HL-60 (cell line): ENCODE data around the gene LEF1.

Experiments used
- POLR2AphosphoS5 ChIP-seq: IDR thresholded peaks from 2 replicates; pipeline ENCODE4 v1.6.1; 2012; ENCODE audit warnings: low read depth
- REST ChIP-seq: IDR thresholded peaks from 2 replicates; pipeline ENCODE4 v1.6.1; 2012; ENCODE audit warnings: low read depth; ENCODE audit not compliant: insufficient replicate concordance
- TF ChIP-seq, protein P1 (sequence below): IDR thresholded peaks from one replicate; pipeline ENCODE4 v1.5.1; 2011; ENCODE audit warnings: low read length, control low read depth, inconsistent platforms; ENCODE audit not compliant: insufficient read depth

DNA sequence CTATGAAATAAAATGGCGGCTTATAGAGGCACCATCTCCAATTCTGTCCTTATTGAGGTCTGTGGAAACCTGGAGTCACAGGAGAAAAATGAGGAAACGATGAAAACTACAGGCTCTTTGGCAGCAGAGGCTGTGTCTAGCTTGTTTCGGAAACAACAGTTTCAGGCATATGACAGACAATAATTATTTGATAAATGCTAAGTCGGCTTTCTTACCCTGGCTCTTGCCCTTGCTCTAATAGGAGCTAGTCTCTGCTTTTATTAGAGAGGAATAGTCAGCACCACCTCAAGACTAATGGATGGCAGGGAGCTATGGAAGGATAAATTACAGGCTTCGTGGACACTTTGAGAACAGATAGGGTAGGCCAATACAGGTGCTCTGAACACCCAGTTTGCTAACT is 154.8 kb downstream of the LEF1 start:
- TF ChIP-seq, protein P1, sequence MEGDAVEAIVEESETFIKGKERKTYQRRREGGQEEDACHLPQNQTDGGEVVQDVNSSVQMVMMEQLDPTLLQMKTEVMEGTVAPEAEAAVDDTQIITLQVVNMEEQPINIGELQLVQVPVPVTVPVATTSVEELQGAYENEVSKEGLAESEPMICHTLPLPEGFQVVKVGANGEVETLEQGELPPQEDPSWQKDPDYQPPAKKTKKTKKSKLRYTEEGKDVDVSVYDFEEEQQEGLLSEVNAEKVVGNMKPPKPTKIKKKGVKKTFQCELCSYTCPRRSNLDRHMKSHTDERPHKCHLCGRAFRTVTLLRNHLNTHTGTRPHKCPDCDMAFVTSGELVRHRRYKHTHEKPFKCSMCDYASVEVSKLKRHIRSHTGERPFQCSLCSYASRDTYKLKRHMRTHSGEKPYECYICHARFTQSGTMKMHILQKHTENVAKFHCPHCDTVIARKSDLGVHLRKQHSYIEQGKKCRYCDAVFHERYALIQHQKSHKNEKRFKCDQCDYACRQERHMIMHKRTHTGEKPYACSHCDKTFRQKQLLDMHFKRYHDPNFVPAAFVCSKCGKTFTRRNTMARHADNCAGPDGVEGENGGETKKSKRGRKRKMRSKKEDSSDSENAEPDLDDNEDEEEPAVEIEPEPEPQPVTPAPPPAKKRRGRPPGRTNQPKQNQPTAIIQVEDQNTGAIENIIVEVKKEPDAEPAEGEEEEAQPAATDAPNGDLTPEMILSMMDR, result no peak
- TF ChIP-seq POLR2AphosphoS5, result no peak
- no peak for TF ChIP-seq REST
